K562 (cell line): ENCODE measurements around the gene PNCK. TPM values are rescaled to one million over a fixed set of nuclear protein-coding genes. Genes with fewer than 3 reads are reported as not detected.
A peak's percentile ranks its signal among the peaks of the same experiment; 100 is the strongest.

ENCODE experiments used
- ATAC-seq: fragments of 200-7000 bp; cut with Tn5 transposase; 3 replicates; pipeline ENCODE4 v1.9.1; 2020; ENCODE audit warnings: moderate library complexity
- BruUV-seq: library from RNA; stranded (reverse); fragments of 400-500 nt; replicated peaks from 2 replicates; lab custom pipeline; 2021; lab: Mats Ljungman, UMichigan
- CTCF ChIA-PET: fragments of 300-600 bp; formaldehyde crosslinking; extraction: SDS; loops from one replicate; lab custom pipeline; 2021; ENCODE audit warnings: low intra/inter-chr PET ratio; lab: Yijun Ruan, JAX
- POLR2A ChIA-PET: fragments of 300-600, 350-650 bp; sonication (Branson Sonifier 250); formaldehyde crosslinking; extraction: SDS; loops from one replicate; lab custom pipeline; 2021; ENCODE audit warnings: antibody characterized with exemption, inconsistent platforms; lab: Yijun Ruan, JAX
- DNase-seq, 4 experiments: peaks; one replicate each; pipeline versions ENCODE4 v3.0.0 to v3.0.0-alpha.2; 2011 to 2018; ENCODE audit warnings: low spot score in 3 of 4, mixed read lengths in 3 of 4; ENCODE audit errors: extremely low read depth in 1 of 4
- FAIRE-seq: peaks from 2 replicates; lab custom pipeline; 2011; peaks lifted over from hg19 to GRCh38; lab: Jason Lieb, UNC
- H2AFZ ChIP-seq: 2 replicates; pipeline ENCODE4 v1.6.0; 2011; ENCODE audit warnings: low read depth, low read length, control low read depth, inconsistent platforms
- H3K27ac ChIP-seq: fragments of 200-600 bp; 3 replicates; pipeline ENCODE4 v1.8.0; 2011; ENCODE audit warnings: low read depth, mild to moderate bottlenecking, control low read depth, inconsistent platforms, low read length, moderate library complexity, mixed read lengths; ENCODE audit errors: extremely low read depth
- H3K27me3 ChIP-seq, 2 experiments: fragments of 300-600 bp in 1 of 2; 2 replicates in 1 of 2; 3 replicates in 1 of 2; pipeline versions ENCODE4 v1.6.0 to v1.8.0; 2011; ENCODE audit warnings: inconsistent platforms in 2 of 2, low read length in 2 of 2, mild to moderate bottlenecking in 1 of 2, mixed read lengths in 1 of 2, moderate library complexity in 1 of 2; ENCODE audit not compliant: control insufficient read depth in 2 of 2, insufficient read depth in 2 of 2
- H3K36me3 ChIP-seq: fragments of 300-600 bp; 3 replicates; pipeline ENCODE4 v1.8.0; 2011; ENCODE audit warnings: mild to moderate bottlenecking, low read length, inconsistent platforms; ENCODE audit not compliant: control insufficient read depth, insufficient read depth
- H3K4me1 ChIP-seq, 2 experiments: fragments of 200-600 bp in 1 of 2; replicated peaks in 1 of 2; 2 replicates in 1 of 2; 3 replicates in 1 of 2; pipeline versions ENCODE4 v1.5.1 to v1.8.0; 2011; ENCODE audit warnings: inconsistent platforms in 2 of 2, low read length in 2 of 2, mild to moderate bottlenecking in 1 of 2, mixed read lengths in 1 of 2, moderate library complexity in 1 of 2; ENCODE audit not compliant: control insufficient read depth in 2 of 2, insufficient read depth in 2 of 2
- H3K4me2 ChIP-seq: 2 replicates; pipeline ENCODE4 v1.6.1; 2011; ENCODE audit warnings: low read length, control low read depth, inconsistent platforms, mixed read lengths; ENCODE audit not compliant: insufficient read depth
- H3K4me3 ChIP-seq: fragments of 200-600 bp; sonication (generic), shearing (Covaris generic); 2 replicates; pipeline ENCODE4 v1.5.1; 2016; ENCODE audit warnings: control low read depth, inconsistent platforms
- H3K79me2 ChIP-seq: fragments of 200-600 bp; 3 replicates; pipeline ENCODE4 v1.8.0; 2011; ENCODE audit warnings: low read length, inconsistent platforms; ENCODE audit not compliant: control insufficient read depth, insufficient read depth
- H3K9ac ChIP-seq, 2 experiments: 2 replicates each; pipeline versions ENCODE4 v1.6.0 to v1.6.1; 2011; ENCODE audit warnings: low read depth in 2 of 2, low read length in 2 of 2, control low read depth in 1 of 2, inconsistent platforms in 1 of 2, mild to moderate bottlenecking in 1 of 2, mixed read lengths in 1 of 2; ENCODE audit not compliant: insufficient read depth in 1 of 2
- H3K9me1 ChIP-seq: one replicate; pipeline ENCODE4 v1.6.0; 2011; ENCODE audit warnings: inconsistent platforms, mild to moderate bottlenecking, low read length, moderate library complexity; ENCODE audit not compliant: control insufficient read depth, insufficient read depth
- H3K9me3 ChIP-seq: replicated peaks from 2 replicates; pipeline ENCODE4 v1.5.1; 2011; ENCODE audit warnings: low read depth, low read length, inconsistent platforms; ENCODE audit not compliant: control insufficient read depth, insufficient read depth
- H4K20me1 ChIP-seq: replicated peaks from 2 replicates; pipeline ENCODE4 v1.6.1; 2011; ENCODE audit warnings: low read length, inconsistent platforms, mixed read lengths; ENCODE audit not compliant: control insufficient read depth, insufficient read depth
- FOSL1 ChIP-seq: fragments of 200-800 bp; sonication (Bioruptor generic); conservative IDR thresholded peaks from 2 replicates; pipeline ENCODE4 v1.6.1; 2016; ENCODE audit warnings: missing genetic modification characterization, missing compliant biosample characterization
- MLLT1 ChIP-seq, 2 experiments: fragments of 450-650 bp; IDR thresholded peaks; 2 replicates each; pipeline ENCODE4 v1.6.1; 2016
- RFX7 ChIP-seq: fragments of 250-450 bp; sonication (Bioruptor Pico); IDR thresholded peaks from 2 replicates; pipeline ENCODE4 v1.5.1; 2021; ENCODE audit warnings: mild to moderate bottlenecking
- SIX5 ChIP-seq, 2 experiments: IDR thresholded peaks; 2 replicates each; pipeline ENCODE4 v1.6.1; 2011; ENCODE audit warnings: low read length in 2 of 2, borderline replicate concordance in 1 of 2, low read depth in 1 of 2, mild to moderate bottlenecking in 1 of 2, moderate library complexity in 1 of 2; ENCODE audit not compliant: insufficient read depth in 1 of 2
- TFE3 ChIP-seq: fragments of 450-650 bp; formaldehyde crosslinking; IDR thresholded peaks from 2 replicates; pipeline ENCODE4 v1.4.0; 2020; ENCODE audit warnings: mild to moderate bottlenecking, mixed read lengths
- ZNF639 ChIP-seq, 2 experiments: fragments of 200-800 bp in 1 of 2; sonication (Bioruptor generic) in 1 of 2; sonication (generic) in 1 of 2; formaldehyde crosslinking in 1 of 2; IDR thresholded peaks in 1 of 2; conservative IDR thresholded peaks in 1 of 2; 2 replicates each; pipeline versions ENCODE4 v1.5.0 to v1.6.1; 2016 to 2020; ENCODE audit warnings: missing compliant biosample characterization in 1 of 2, missing genetic modification characterization in 1 of 2, missing genetic modification reagents in 1 of 2
- ZNF780A ChIP-seq: fragments of 250-450 bp; sonication (Bioruptor Pico); IDR thresholded peaks from 2 replicates; pipeline ENCODE4 v1.5.0; 2021; ENCODE audit warnings: mild to moderate bottlenecking
- WGBS: fragments of 100-300 bp; shearing (Covaris generic); methylation state at CpG from one replicate; pipeline ENCODE4 v1.1.6; 2016; ENCODE audit warnings: low coverage, mixed read lengths; ENCODE audit not compliant: insufficient coverage; ENCODE audit errors: missing lambda C conversion rate; 5-methylcytosine and 5-hydroxymethylcytosine counted together
- in situ Hi-C: fragments of 300-500 bp; cut with MboI; formaldehyde crosslinking; loops from 4 replicates; pipeline ENCODE4 v1.15.0; 2018; ENCODE audit warnings: inconsistent platforms, mixed read lengths
- intact Hi-C: fragments of 100-400 bp; cut with micrococcal nuclease; formaldehyde crosslinking; loops from 2 replicates; pipeline ENCODE4 v1.14.2; 2022
- polyA plus RNA-seq, 8 experiments: library from polyadenylated mRNA; depleted of rRNA in 4 of 8; stranded (reverse) in 5 of 8; unstranded in 3 of 8; fragments of >200 nt; fragmentation: Nextera tagmentation in 2 of 8; fragmentation: Illumina TruSeq in 1 of 8; extraction: Ambion mirVana in 2 of 8; extraction: Trizol in 1 of 8; gene quantifications; 2 replicates each; pipeline versions ENCODE4 v1.2.1 to v1.2.3, GENCODE V29; 2011 to 2014; ENCODE audit warnings: inconsistent platforms in 1 of 8, missing spikeins in 1 of 8
- total RNA-seq, 7 experiments: library from RNA; depleted of rRNA in 6 of 7; stranded (reverse); fragments of >200 nt in 6 of 7; fragmentation: Illumina TruSeq in 2 of 7; extraction: Trizol in 2 of 7; gene quantifications; 2 replicates each; pipeline versions ENCODE4 v1.2.1 to v1.2.3, GENCODE V29; 2011 to 2021; ENCODE audit warnings: low replicate concordance in 1 of 7

Gene PNCK
- total and polyA plus RNA-seq, 9 of the 15 experiments (the other 6 are each of a cell fraction or from before 2014, with no cell fraction given), result 0.13 to 7.5 (median 1.2) TPM; not detected in 1

- no peaks in the 10 kb centered on the region for H3K9me1 ChIP-seq
- H2AFZ ChIP-seq, result no peak overlapping the region
- no peaks in the 10 kb centered on the region for H3K27me3 ChIP-seq
- H3K9ac ChIP-seq, result no peak overlapping the region
- H3K79me2 ChIP-seq, result no peaks in the 10 kb centered on the region
- no peak for DNase-seq
- no peak overlapping the region for H3K4me3 ChIP-seq
- WGBS, result 53% methylated on average over 10 of the region's 12 CpGs
- no peak for FAIRE-seq
- no peaks in the 10 kb centered on the region for H4K20me1 ChIP-seq
- intact Hi-C loops (no loop called here), in situ Hi-C loops (no loop called here)
- BruUV-seq, result no TSS peak
- peaks cover 5% of the 10 kb centered on the region; the same call in 1 of the 2 replicates for H3K9me3 ChIP-seq
- CTCF ChIA-PET, result no interaction called here
- TF ChIP-seq RFX7 (CRISPR knock-in tag), result no peak
- 0 out of 2 replicates have a peak, but pooled peaks have one; percentile 20 for TF ChIP-seq FOSL1 (tag)
- no peak overlapping the region for H3K27ac ChIP-seq
- H3K4me2 ChIP-seq, result no peak overlapping the region
- peaks cover 10 to 15% of the 10 kb centered on the region in 2 experiments; a peak in 4 of 5 replicates for H3K4me1 ChIP-seq
- POLR2A ChIA-PET, result no interaction called here
- H3K36me3 ChIP-seq, result no peaks in the 10 kb centered on the region
- peak; percentile 45; the same call in 1 of the 3 replicates for ATAC-seq
Measured at GRCh38 chrX:153681175-153681574, 7.6 kb upstream of the PNCK start.

GRCh38 chrX:153674219-153674851, 722 bp upstream of the PNCK start:
- no peak overlapping the region for H3K4me3 ChIP-seq
- BruUV-seq, result no TSS peak
- H3K9me1 ChIP-seq, result no peaks in the 10 kb centered on the region
- peak; percentile 64; the same call in 2 of the 3 replicates for ATAC-seq
- H3K36me3 ChIP-seq, result no peaks in the 10 kb centered on the region
- CTCF ChIA-PET, result no interaction called here
- H3K27me3 ChIP-seq, result no peaks in the 10 kb centered on the region
- in situ Hi-C loops (no loop called here), intact Hi-C loops (no loop called here)
- POLR2A ChIA-PET, result interaction anchor here (0.6 to 0.7 kb wide), 2 partner anchors 189 to 873 kb away, joined by 3 to 5 read pairs; partner anchors contain the start of gene IKBKG
- H3K9ac ChIP-seq, result peak overlapping the region in 1 of 2 experiments; percentile 71; a peak in 2 of 4 replicates
- H2AFZ ChIP-seq, result peak overlapping the region; percentile 62
- WGBS, result 62% methylated on average over 10 of the region's 27 CpGs
- peak overlapping the region; percentile 48 for H3K27ac ChIP-seq
- no peaks in the 10 kb centered on the region; the same call in 2 of the 3 replicates for H3K79me2 ChIP-seq
- no peaks in the 10 kb centered on the region for H3K9me3 ChIP-seq
- no peaks in the 10 kb centered on the region for H4K20me1 ChIP-seq
- peak in 1 of 4 experiments; percentile 33 for DNase-seq
- no peak overlapping the region for H3K4me2 ChIP-seq
- H3K4me1 ChIP-seq, result peaks cover 27 to 46% of the 10 kb centered on the region in 2 experiments
- FAIRE-seq, result no peak
- TF ChIP-seq ZNF780A (CRISPR knock-in tag) (no peak), SIX5 (IDR thresholded peaks at IDR 0.05; ENCODE audit: borderline replicate concordance in 1 of 2, insufficient read depth in 1 of 2, low read depth in 1 of 2, low read length in 2 of 2) (no peak), ZNF639 (CRISPR knock-in tag; conservative IDR thresholded peaks at IDR 0.05 in 1 of 2, IDR thresholded peaks at IDR 0.05 in 1 of 2) (no peak), MLLT1 (IDR thresholded peaks at IDR 0.05) (peak in 1 of 2 experiments; percentile 66; a peak in 1 of 4 replicates), TFE3 (CRISPR knock-in tag) (no peak)
